AG04450 (cell line): ENCODE results near the gene FAM219A. TPM values are rescaled to one million over a fixed set of nuclear protein-coding genes. Genes with fewer than 3 reads are reported as not detected.

Experiments used
- CTCF ChIA-PET: fragments of 300-600, 350-600 bp; formaldehyde crosslinking; extraction: SDS; loops from one replicate; lab custom pipeline; 2022; ENCODE audit warnings: antibody characterized with exemption, inconsistent platforms; lab: Charles Lee
- POLR2A ChIA-PET: fragments of 350-600 bp; formaldehyde crosslinking; extraction: SDS; loops from one replicate; lab custom pipeline; 2021; ENCODE audit warnings: antibody characterized with exemption, inconsistent platforms; lab: Yijun Ruan, JAX
- DNase-seq: peaks from one replicate; pipeline ENCODE4 v3.0.0-alpha.2; 2011; ENCODE audit warnings: low read depth, low spot score
- H3K27ac ChIP-seq: one replicate; pipeline ENCODE4 v1.5.1; 2012; ENCODE audit warnings: low read depth, low read length, control low read depth
- H3K27me3 ChIP-seq: one replicate; pipeline ENCODE4 v1.6.0; 2012; ENCODE audit warnings: low read length; ENCODE audit not compliant: control insufficient read depth, insufficient read depth
- H3K4me3 ChIP-seq: 2 replicates; pipeline ENCODE4 v1.5.1; 2011; ENCODE audit warnings: mild to moderate bottlenecking, low read depth, low read length, control low read depth
- H3K9me3 ChIP-seq: 2 replicates; pipeline ENCODE4 v1.5.1; 2012; ENCODE audit warnings: low read length; ENCODE audit not compliant: control insufficient read depth, insufficient read depth
- CTCF ChIP-seq: IDR thresholded peaks from 2 replicates; pipeline ENCODE4 v1.5.1; 2011; ENCODE audit warnings: low read depth, low read length, control low read depth, inconsistent platforms
- polyA plus RNA-seq: library from polyadenylated mRNA; depleted of rRNA; stranded (reverse); fragments of >200 nt; gene quantifications from 2 replicates; pipeline ENCODE4 v1.2.3, GENCODE V29; 2011

The FAM219A gene
- polyA plus RNA-seq, 1 experiment: 8.0 TPM

GRCh38 chr9:34496149-34496712 lies 37.9 kb upstream of the FAM219A start:
- no peak overlapping the region for H3K4me3 ChIP-seq
- H3K9me3 ChIP-seq: no peaks in the 10 kb centered on the region
- no peak overlapping the region for H3K27ac ChIP-seq
- TF ChIP-seq CTCF: no peak
- no peak for DNase-seq
- H3K27me3 ChIP-seq: peaks cover 20% of the 10 kb centered on the region
- ChIA-PET POLR2A (no interaction called here), CTCF (interaction anchor here (1.7 to 9.5 kb wide), 2 partner anchors 92 to 95 kb away, joined by 4 to 139 read pairs; no protein-coding TSS in a partner anchor)

- no peak overlapping the region for H3K27ac ChIP-seq
- H3K4me3 ChIP-seq: no peak overlapping the region
- DNase-seq: no peak
- ChIA-PET POLR2A (no interaction called here), CTCF (interaction anchor here (0.9 kb wide), 1 partner anchor 98 kb away, joined by 3 read pairs; no protein-coding TSS in a partner anchor)
- H3K27me3 ChIP-seq: peaks cover 21% of the 10 kb centered on the region
- no peaks in the 10 kb centered on the region for H3K9me3 ChIP-seq
- TF ChIP-seq CTCF: no peak
These were observed 35.7 kb upstream of the FAM219A start for GRCh38 chr9:34493972-34494535.

- CTCF ChIA-PET: no interaction called here
- peaks cover 22% of the 10 kb centered on the region for H3K27me3 ChIP-seq
These were observed 33.7 kb upstream of the FAM219A start for GRCh38 chr9:34492051-34492450.

GRCh38 chr9:34491596-34491995 lies 33.2 kb upstream of the FAM219A start:
- Histone ChIP-seq H3K27me3 (peaks cover 22% of the 10 kb centered on the region), H3K4me3 (no peak overlapping the region), H3K27ac (no peak overlapping the region), H3K9me3 (no peaks in the 10 kb centered on the region)
- no peak for DNase-seq
- ChIA-PET POLR2A (no interaction called here), CTCF (no interaction called here)
- no peak for TF ChIP-seq CTCF

More at GRCh38 chr9:34492051-34492450, 33.7 kb upstream of the FAM219A start:
- no peak overlapping the region for H3K4me3 ChIP-seq
- TF ChIP-seq CTCF: no peak
- POLR2A ChIA-PET: no interaction called here
- H3K9me3 ChIP-seq: no peaks in the 10 kb centered on the region
- no peak overlapping the region for H3K27ac ChIP-seq
- DNase-seq: no peak

- DNase-seq: no peak
- ChIA-PET CTCF (interaction anchor here (2.5 to 3.9 kb wide), 2 partner anchors 10 to 86 kb away, joined by 12 to 13 read pairs; no protein-coding TSS in a partner anchor), POLR2A (no interaction called here)
- Histone ChIP-seq H3K27me3 (peaks cover 22% of the 10 kb centered on the region), H3K27ac (no peak overlapping the region), H3K9me3 (no peaks in the 10 kb centered on the region), H3K4me3 (no peak overlapping the region)
- no peak for TF ChIP-seq CTCF
These were observed 32.4 kb upstream of the FAM219A start for GRCh38 chr9:34490760-34491159.
